Lung microvascular endothelial cell (primary cell): ENCODE results near the gene YIF1A. TPM values are rescaled to one million over a fixed set of nuclear protein-coding genes. Genes with fewer than 3 reads are reported as not detected.

Experiments used
- DNase-seq, 2 donors: peaks; one replicate each; pipeline versions ENCODE4 v3.0.0 to v3.0.0-alpha.2; 2010; ENCODE audit warnings: low read depth in 2 of 2
- total RNA-seq: library from RNA; depleted of rRNA; stranded (reverse); fragments of >200 nt; gene quantifications from 2 replicates; pipeline ENCODE4 v1.2.1, GENCODE V29; 2014

The YIF1A gene
- 95.9 and 136 TPM in 2 replicates for total RNA-seq

- peak; percentile 100 for DNase-seq
Measured at GRCh38 chr11:66288671-66289547, at the start of gene YIF1A. TSS of gene YIF1A (minus strand) at chr11:66289143. CDS start at chr11:66288985, 158 bp downstream.

GRCh38 chr11:66337103-66337899, 48.4 kb upstream of the YIF1A start:
- DNase-seq: peak in 1 of 2 donors; percentile 29

GRCh38 chr11:66336234-66337102, 47.5 kb upstream of the YIF1A start, which contains the start of gene RIN1:
TSS of gene RIN1 (minus strand) at chr11:66336434. CDS start at chr11:66336402, 32 bp downstream.
- peak; percentile 92 to 97 for DNase-seq

- DNase-seq: peak; percentile 50 to 70
Measured at GRCh38 chr11:66335531-66336233, 46.7 kb upstream of the YIF1A start.

- DNase-seq: no peak
Measured at GRCh38 chr11:66334605-66335442, 45.9 kb upstream of the YIF1A start.

- DNase-seq: no peak
Measured at GRCh38 chr11:66333896-66334604, 45.1 kb upstream of the YIF1A start.

GRCh38 chr11:66333220-66333877, 44.4 kb upstream of the YIF1A start:
- DNase-seq: no peak

- DNase-seq: no peak
Measured at GRCh38 chr11:66332371-66333219, 43.7 kb upstream of the YIF1A start.

GRCh38 chr11:66331542-66332370, 42.8 kb upstream of the YIF1A start:
- DNase-seq: no peak

- no peak for DNase-seq
Measured at GRCh38 chr11:66330931-66331330, 42.0 kb upstream of the YIF1A start.

- DNase-seq: no peak
Measured at GRCh38 chr11:66329165-66329673, 40.3 kb upstream of the YIF1A start.

- peak; percentile 69 to 79 for DNase-seq
Measured at GRCh38 chr11:66328302-66329144, 39.6 kb upstream of the YIF1A start.

GRCh38 chr11:66328031-66328301, 39.0 kb upstream of the YIF1A start:
- DNase-seq: no peak

GRCh38 chr11:66327171-66328030, 38.5 kb upstream of the YIF1A start:
- peak in 1 of 2 donors; percentile 37 for DNase-seq
